Panc1 (cell line): ENCODE data around the gene TOP2A.

Source experiments
- POLR2AphosphoS5 ChIP-seq: IDR thresholded peaks from 2 replicates; pipeline ENCODE4 v1.6.1; 2012; ENCODE audit warnings: mild to moderate bottlenecking, low read depth, low read length, moderate library complexity
- TCF7L2 ChIP-seq: IDR thresholded peaks from 2 replicates; pipeline ENCODE4 v1.6.1; 2011; ENCODE audit warnings: mild to moderate bottlenecking, low read depth, low read length, inconsistent platforms
- TF ChIP-seq, protein P1 (sequence below): fragments of 450-650 bp; IDR thresholded peaks from 2 replicates; pipeline ENCODE4 v1.5.1; 2017; ENCODE audit warnings: mild to moderate bottlenecking
- TF ChIP-seq, protein P2 (sequence below), 2 experiments: IDR thresholded peaks; 2 replicates each; pipeline ENCODE4 v1.6.1; 2011 to 2012; ENCODE audit warnings: low read depth in 2 of 2, control low read depth in 1 of 2, low read length in 1 of 2, mild to moderate bottlenecking in 1 of 2, moderate library complexity in 1 of 2; ENCODE audit not compliant: insufficient read depth in 1 of 2

GRCh38 chr17:40412880-40413279 is 4.8 kb downstream of the TOP2A start:
- TF ChIP-seq, protein P1, sequence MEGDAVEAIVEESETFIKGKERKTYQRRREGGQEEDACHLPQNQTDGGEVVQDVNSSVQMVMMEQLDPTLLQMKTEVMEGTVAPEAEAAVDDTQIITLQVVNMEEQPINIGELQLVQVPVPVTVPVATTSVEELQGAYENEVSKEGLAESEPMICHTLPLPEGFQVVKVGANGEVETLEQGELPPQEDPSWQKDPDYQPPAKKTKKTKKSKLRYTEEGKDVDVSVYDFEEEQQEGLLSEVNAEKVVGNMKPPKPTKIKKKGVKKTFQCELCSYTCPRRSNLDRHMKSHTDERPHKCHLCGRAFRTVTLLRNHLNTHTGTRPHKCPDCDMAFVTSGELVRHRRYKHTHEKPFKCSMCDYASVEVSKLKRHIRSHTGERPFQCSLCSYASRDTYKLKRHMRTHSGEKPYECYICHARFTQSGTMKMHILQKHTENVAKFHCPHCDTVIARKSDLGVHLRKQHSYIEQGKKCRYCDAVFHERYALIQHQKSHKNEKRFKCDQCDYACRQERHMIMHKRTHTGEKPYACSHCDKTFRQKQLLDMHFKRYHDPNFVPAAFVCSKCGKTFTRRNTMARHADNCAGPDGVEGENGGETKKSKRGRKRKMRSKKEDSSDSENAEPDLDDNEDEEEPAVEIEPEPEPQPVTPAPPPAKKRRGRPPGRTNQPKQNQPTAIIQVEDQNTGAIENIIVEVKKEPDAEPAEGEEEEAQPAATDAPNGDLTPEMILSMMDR: no peak
- TF ChIP-seq POLR2AphosphoS5: no peak
- TF ChIP-seq, protein P2, sequence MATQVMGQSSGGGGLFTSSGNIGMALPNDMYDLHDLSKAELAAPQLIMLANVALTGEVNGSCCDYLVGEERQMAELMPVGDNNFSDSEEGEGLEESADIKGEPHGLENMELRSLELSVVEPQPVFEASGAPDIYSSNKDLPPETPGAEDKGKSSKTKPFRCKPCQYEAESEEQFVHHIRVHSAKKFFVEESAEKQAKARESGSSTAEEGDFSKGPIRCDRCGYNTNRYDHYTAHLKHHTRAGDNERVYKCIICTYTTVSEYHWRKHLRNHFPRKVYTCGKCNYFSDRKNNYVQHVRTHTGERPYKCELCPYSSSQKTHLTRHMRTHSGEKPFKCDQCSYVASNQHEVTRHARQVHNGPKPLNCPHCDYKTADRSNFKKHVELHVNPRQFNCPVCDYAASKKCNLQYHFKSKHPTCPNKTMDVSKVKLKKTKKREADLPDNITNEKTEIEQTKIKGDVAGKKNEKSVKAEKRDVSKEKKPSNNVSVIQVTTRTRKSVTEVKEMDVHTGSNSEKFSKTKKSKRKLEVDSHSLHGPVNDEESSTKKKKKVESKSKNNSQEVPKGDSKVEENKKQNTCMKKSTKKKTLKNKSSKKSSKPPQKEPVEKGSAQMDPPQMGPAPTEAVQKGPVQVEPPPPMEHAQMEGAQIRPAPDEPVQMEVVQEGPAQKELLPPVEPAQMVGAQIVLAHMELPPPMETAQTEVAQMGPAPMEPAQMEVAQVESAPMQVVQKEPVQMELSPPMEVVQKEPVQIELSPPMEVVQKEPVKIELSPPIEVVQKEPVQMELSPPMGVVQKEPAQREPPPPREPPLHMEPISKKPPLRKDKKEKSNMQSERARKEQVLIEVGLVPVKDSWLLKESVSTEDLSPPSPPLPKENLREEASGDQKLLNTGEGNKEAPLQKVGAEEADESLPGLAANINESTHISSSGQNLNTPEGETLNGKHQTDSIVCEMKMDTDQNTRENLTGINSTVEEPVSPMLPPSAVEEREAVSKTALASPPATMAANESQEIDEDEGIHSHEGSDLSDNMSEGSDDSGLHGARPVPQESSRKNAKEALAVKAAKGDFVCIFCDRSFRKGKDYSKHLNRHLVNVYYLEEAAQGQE (IDR thresholded peaks at IDR 0.05; ENCODE audit: insufficient read depth in 1 of 2, low read depth in 2 of 2, low read length in 1 of 2): no peak
- TF ChIP-seq TCF7L2: no peak
